ENCODE results near the gene ELAC2.

DNA sequence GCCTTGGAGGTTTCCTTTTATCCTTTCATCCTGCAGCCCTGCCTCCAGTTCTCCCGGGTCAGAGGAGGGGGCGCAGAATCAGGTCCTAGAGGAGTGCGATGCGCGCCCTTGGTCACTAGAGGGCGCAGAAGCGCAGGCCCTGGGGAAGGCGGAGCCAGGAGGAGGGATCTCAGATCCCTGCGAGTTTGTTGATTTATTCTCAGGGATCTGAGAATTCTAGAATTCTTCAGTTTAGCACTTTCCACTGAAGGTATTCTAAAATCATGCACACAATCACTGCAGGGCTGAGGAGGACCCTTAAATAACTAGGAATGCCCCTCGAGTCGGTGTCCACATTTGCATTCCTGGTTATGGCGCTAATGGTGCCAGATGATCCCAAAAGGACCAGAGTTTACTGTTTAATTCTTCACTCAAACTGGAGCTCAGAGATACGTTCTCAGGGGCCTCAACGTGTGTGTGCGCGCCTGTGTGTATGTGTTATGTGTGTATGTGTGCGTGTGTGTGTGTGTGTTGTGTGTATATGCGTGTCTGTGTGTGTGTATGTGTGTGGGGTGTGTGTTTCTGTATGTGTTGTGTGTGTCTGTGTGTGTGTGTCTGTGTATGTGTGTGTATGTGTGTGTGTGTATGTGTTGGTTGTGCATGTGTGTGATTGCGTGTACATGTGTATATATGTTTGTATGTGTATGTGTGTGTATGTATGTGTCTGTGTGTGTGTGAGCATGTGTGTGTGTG is 6.9 kb upstream of the ELAC2 start:
- TF ChIP-seq, protein P1, sequence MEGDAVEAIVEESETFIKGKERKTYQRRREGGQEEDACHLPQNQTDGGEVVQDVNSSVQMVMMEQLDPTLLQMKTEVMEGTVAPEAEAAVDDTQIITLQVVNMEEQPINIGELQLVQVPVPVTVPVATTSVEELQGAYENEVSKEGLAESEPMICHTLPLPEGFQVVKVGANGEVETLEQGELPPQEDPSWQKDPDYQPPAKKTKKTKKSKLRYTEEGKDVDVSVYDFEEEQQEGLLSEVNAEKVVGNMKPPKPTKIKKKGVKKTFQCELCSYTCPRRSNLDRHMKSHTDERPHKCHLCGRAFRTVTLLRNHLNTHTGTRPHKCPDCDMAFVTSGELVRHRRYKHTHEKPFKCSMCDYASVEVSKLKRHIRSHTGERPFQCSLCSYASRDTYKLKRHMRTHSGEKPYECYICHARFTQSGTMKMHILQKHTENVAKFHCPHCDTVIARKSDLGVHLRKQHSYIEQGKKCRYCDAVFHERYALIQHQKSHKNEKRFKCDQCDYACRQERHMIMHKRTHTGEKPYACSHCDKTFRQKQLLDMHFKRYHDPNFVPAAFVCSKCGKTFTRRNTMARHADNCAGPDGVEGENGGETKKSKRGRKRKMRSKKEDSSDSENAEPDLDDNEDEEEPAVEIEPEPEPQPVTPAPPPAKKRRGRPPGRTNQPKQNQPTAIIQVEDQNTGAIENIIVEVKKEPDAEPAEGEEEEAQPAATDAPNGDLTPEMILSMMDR (IDR thresholded peaks at IDR 0.05; ENCODE audit: insufficient read depth, low read length, poor library complexity, severe bottlenecking) = peak; percentile 95
- TF ChIP-seq EZH2phosphoT487 (conservative IDR thresholded peaks at IDR 0.05; ENCODE audit: low read length) = no peak
